Uterus (tissue), 4 donors: ENCODE measurements around the gene PPP1R8. TPM values are rescaled to one million over a fixed set of nuclear protein-coding genes. Genes with fewer than 3 reads are reported as not detected.
"Not testable (repeated sequence)": the region's sequence is repeated elsewhere in the genome, so short reads cannot be mapped to it uniquely, and the experiment has no call there.

Experiments
- DNase-seq, 2 donors: peaks; one replicate each; pipeline ENCODE4 v3.0.0-alpha.2; 2019 to 2020
- H3K27ac ChIP-seq, 2 donors: fragments of 200-600 bp; sonication (generic); 1 replicate in 1 of 2; 2 replicates in 1 of 2; pipeline ENCODE4 v1.5.1; 2016 to 2018
- H3K27me3 ChIP-seq, 2 donors: fragments of 200-600 bp; sonication (generic); one replicate each; pipeline ENCODE4 v1.5.1; 2018 to 2019; ENCODE audit warnings: control low read depth in 1 of 2
- H3K36me3 ChIP-seq, 2 donors: fragments of 200-600 bp; sonication (generic); one replicate each; pipeline ENCODE4 v1.5.1; 2019; ENCODE audit warnings: control low read depth in 1 of 2
- H3K4me1 ChIP-seq, 2 donors: fragments of 200-600 bp; sonication (generic); one replicate each; pipeline ENCODE4 v1.5.1; 2018 to 2019; ENCODE audit warnings: control low read depth in 1 of 2
- H3K4me3 ChIP-seq, 2 donors: fragments of 200-600 bp; sonication (generic); 1 replicate in 1 of 2; 2 replicates in 1 of 2; pipeline ENCODE4 v1.5.1; 2018 to 2019; ENCODE audit warnings: mild to moderate bottlenecking in 1 of 2
- H3K9me3 ChIP-seq, 2 donors: fragments of 200-600 bp; sonication (generic); one replicate each; pipeline ENCODE4 v1.5.1; 2019; ENCODE audit warnings: control low read depth in 1 of 2
- POLR2A ChIP-seq, 2 donors: fragments of 450-650 bp; IDR thresholded peaks; one replicate each; pipeline ENCODE4 v1.6.1; 2016; ENCODE audit warnings: antibody characterized with exemption in 2 of 2, mild to moderate bottlenecking in 1 of 2, moderate library complexity in 1 of 2
- intact Hi-C: fragments of 100-400 bp; cut with DNase I; formaldehyde crosslinking; loops from one replicate; pipeline ENCODE4 v1.15.1; 2023; ENCODE audit warnings: low total_unique reads
- total RNA-seq, 4 donors: library from RNA; depleted of rRNA in 3 of 4; stranded (reverse); fragments of >200 nt in 3 of 4; gene quantifications; one replicate each; pipeline versions ENCODE4 v1.1.0 to v1.2.4, GENCODE V29; 2014 to 2023
- TF ChIP-seq, protein P1 (sequence below), 4 experiments: fragments of 200-600 bp in 2 of 4; fragments of 450-650 bp in 2 of 4; sonication (generic) in 2 of 4; IDR thresholded peaks; one replicate each; pipeline ENCODE4 v1.5.1; 2016 to 2019; ENCODE audit warnings: antibody characterized with exemption in 4 of 4, mild to moderate bottlenecking in 2 of 4, moderate library complexity in 1 of 4
- donor health status: DM: yes; HTN: yes; CAD: no.

PPP1R8 gene
- total RNA-seq, 4 donors from 2014 or later = 32.3 to 57.5 (median 43.6) TPM

DNA sequence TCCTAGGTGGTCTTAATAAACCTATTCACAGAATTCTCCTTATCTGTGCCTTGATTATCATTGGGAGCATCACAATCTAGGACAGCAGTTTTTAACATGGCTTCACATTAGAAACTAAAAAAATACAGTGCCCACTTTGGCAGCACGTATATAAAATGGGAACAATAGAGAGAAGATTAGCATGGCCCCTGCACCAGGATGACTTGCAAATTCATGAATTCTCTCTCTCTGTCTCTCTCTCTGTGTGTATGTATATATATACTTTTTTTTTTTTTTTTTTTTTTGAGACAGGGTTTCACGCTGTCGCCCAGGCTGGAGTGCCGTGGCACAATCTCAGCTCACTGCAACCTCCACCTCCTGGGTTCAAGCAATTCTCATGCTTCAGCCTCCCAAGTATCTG lies 6.2 kb upstream of the PPP1R8 start:
- DNase-seq = no peak
- Histone ChIP-seq H3K27me3 (no peaks in the 10 kb centered on the region), H3K27ac (no peak overlapping the region), H3K36me3 (no peaks in the 10 kb centered on the region), H3K9me3 (no peaks in the 10 kb centered on the region), H3K4me3 (no peak overlapping the region), H3K4me1 (no peaks in the 10 kb centered on the region)
- TF ChIP-seq POLR2A (IDR thresholded peaks at IDR 0.05) = no peak
- TF ChIP-seq, protein P1, sequence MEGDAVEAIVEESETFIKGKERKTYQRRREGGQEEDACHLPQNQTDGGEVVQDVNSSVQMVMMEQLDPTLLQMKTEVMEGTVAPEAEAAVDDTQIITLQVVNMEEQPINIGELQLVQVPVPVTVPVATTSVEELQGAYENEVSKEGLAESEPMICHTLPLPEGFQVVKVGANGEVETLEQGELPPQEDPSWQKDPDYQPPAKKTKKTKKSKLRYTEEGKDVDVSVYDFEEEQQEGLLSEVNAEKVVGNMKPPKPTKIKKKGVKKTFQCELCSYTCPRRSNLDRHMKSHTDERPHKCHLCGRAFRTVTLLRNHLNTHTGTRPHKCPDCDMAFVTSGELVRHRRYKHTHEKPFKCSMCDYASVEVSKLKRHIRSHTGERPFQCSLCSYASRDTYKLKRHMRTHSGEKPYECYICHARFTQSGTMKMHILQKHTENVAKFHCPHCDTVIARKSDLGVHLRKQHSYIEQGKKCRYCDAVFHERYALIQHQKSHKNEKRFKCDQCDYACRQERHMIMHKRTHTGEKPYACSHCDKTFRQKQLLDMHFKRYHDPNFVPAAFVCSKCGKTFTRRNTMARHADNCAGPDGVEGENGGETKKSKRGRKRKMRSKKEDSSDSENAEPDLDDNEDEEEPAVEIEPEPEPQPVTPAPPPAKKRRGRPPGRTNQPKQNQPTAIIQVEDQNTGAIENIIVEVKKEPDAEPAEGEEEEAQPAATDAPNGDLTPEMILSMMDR (IDR thresholded peaks at IDR 0.05) = no peak
- intact Hi-C loops = no loop called here

DNA sequence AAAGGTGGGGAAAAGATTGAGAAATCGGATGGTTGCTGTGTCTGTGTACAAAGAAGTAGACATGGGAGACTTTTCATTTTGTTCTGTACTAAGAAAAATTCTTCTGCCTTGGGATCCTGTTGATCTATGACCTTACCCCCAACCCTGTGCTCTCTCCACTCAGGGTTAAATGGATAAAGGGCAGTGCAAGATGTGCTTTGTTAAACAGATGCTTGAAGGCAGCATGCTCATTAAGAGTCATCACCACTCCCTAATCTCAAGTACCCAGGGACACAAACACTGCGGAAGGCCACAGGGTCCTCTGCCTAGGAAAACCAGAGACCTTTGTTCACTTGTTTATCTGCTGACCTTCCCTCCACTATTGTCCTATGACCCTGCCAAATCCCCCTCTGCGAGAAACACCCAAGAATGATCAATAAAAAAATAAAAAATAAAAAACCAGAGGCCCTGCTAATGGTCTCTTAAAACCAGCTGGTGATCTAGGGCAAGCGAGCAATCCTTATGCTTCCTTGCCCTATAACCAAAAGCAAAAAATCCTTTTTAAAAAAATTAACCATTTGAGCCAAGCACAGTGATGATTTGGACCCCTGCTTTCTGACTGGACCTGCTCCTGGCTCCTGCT lies 1.1 kb upstream of the PPP1R8 start:
- H3K27me3 ChIP-seq, intact Hi-C loops, H3K36me3 ChIP-seq, DNase-seq, H3K4me3 ChIP-seq, H3K9me3 ChIP-seq: not testable (repeated sequence)
- Histone ChIP-seq H3K4me1 (peaks cover 9 to 14% of the 10 kb centered on the region in 2 donors), H3K27ac (peak overlapping the region in 1 of 2 donors; percentile 92)

DNA sequence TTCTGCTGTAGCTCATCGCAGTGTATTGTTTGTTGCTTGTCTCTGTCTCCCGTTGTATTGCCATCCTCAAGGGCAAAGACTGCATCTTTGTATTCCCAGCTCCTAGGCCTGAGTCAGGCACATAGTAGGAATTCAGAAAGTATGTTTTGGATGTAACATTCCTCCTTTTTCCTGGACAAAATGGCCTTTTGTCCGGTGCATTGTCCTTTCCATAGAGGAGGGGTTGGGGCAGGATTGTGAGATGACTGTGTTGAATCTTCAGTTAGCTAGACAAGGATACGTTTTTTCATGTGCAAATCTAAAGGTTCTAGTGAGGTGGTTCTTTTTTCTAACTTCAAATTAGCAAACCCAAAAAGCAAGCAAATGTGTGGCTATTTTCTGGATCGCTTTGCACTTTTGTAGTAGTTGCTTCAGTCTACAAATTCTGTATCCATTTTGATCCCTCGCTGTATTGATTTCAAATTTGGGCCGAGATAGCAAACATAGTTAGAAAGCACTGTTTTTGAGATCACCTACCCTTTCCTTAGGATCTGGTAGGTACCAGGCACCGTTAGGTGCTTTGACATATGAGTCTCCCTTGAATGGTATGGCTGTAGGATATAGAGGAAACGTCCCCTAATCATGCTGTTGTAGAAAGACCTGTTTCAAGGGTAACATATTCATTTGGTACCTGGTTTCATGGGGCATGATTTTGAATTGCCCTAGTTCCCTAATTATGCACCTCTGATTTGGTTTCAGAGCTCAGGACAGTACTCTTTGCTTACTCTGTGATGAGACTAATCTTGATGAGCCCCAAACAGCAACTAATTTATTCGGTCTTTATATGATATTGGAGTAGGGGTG lies 1.2 kb downstream of the PPP1R8 start:
- no peaks in the 10 kb centered on the region for H3K36me3 ChIP-seq
- H3K27ac ChIP-seq = no peak overlapping the region
- peaks cover 9 to 14% of the 10 kb centered on the region in 2 donors for H3K4me1 ChIP-seq
- DNase-seq = no peak
- no peak for TF ChIP-seq POLR2A (IDR thresholded peaks at IDR 0.05)
- TF ChIP-seq, protein P1 (IDR thresholded peaks at IDR 0.05) = no peak
- intact Hi-C loops = no loop called here
- no peaks in the 10 kb centered on the region for H3K9me3 ChIP-seq
- peak overlapping the region; percentile 89 to 99 for H3K4me3 ChIP-seq
- H3K27me3 ChIP-seq = no peaks in the 10 kb centered on the region

DNA sequence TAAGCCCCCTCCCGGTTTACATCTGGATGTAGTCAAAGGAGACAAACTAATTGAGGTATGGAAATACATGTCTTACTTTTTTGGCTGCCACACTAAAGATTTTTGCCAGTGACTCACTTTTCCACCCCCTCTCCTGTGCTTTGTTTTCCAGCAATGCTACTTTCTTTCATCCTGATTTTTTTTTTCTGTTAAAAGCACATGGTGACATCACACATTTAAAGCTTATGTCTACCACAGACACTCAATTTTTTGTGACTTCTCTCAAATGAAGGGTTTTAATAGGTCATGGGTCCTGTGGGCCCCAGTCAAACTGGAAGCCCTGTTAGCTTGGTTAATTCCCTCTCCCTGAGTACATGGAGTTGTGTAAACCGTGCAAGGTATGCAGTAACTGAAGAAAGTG lies 2.2 kb downstream of the PPP1R8 start:
- Histone ChIP-seq H3K27me3 (no peaks in the 10 kb centered on the region), H3K27ac (no peak overlapping the region), H3K4me1 (peaks cover 9 to 14% of the 10 kb centered on the region in 2 donors), H3K9me3 (no peaks in the 10 kb centered on the region), H3K36me3 (no peaks in the 10 kb centered on the region), H3K4me3 (no peak overlapping the region)
- TF ChIP-seq, protein P1 (IDR thresholded peaks at IDR 0.05) = no peak
- TF ChIP-seq POLR2A (IDR thresholded peaks at IDR 0.05) = no peak
- intact Hi-C loops = no loop called here
- DNase-seq = no peak

DNA sequence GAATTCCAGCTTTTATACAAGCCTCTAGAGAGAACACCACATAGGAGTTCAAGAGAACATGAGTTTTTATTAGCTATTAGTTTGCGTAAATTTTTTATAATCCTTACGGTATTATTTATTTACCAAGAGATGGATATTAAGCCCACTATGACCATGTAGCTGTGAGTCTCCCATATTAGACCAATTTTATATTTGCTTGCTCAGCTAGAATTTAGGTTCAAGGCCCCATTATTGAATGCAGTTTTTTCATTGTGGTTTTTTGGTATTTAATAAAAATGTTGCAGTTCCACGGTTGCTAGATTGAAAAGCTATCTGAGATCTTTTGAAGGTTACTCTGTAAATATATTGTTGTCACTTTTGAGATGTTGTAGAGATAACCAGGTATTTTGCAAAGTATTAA lies 2.9 kb downstream of the PPP1R8 start:
- no peak for DNase-seq
- H3K36me3 ChIP-seq = no peaks in the 10 kb centered on the region
- no peak for TF ChIP-seq POLR2A (IDR thresholded peaks at IDR 0.05)
- TF ChIP-seq, protein P1 (IDR thresholded peaks at IDR 0.05) = no peak
- no peaks in the 10 kb centered on the region for H3K9me3 ChIP-seq
- intact Hi-C loops = no loop called here
- peaks cover 9 to 14% of the 10 kb centered on the region in 2 donors for H3K4me1 ChIP-seq
- H3K4me3 ChIP-seq = no peak overlapping the region
- no peaks in the 10 kb centered on the region for H3K27me3 ChIP-seq
- no peak overlapping the region for H3K27ac ChIP-seq
